Fibroblast of the aortic adventitia (primary cell): ENCODE results near the gene HIPK3. TPM values are rescaled to one million over a fixed set of nuclear protein-coding genes. Genes with fewer than 3 reads are reported as not detected.
A peak's percentile ranks its signal among the peaks of the same experiment; 100 is the strongest.
"Not testable (repeated sequence)": the region's sequence is repeated elsewhere in the genome, so short reads cannot be mapped to it uniquely, and the experiment has no call there.

Experiments
- DNase-seq: peaks from one replicate; pipeline ENCODE4 v3.0.0-alpha.2; 2010; ENCODE audit warnings: low read depth
- H3K4me3 ChIP-seq: 2 replicates; pipeline ENCODE4 v1.5.1; 2011; ENCODE audit warnings: low read depth, mild to moderate bottlenecking, control low read depth, low read length, moderate library complexity
- CTCF ChIP-seq: IDR thresholded peaks from 2 replicates; pipeline ENCODE4 v1.5.1; 2011; ENCODE audit warnings: mild to moderate bottlenecking, low read length, control low read depth, inconsistent platforms; ENCODE audit not compliant: insufficient read depth
- total RNA-seq: library from RNA; depleted of rRNA; stranded (reverse); fragments of >200 nt; gene quantifications from 2 replicates; pipeline ENCODE4 v1.2.3, GENCODE V29; 2012; ENCODE audit warnings: low replicate concordance

HIPK3 gene
- total RNA-seq: 164 and 369 TPM in 2 replicates

GRCh38 chr11:33257160-33257896 lies at the start of gene HIPK3:
HIPK3 (plus strand) TSS chr11:33257381.
- peak within 1 kb of the TSS; percentile 91 for H3K4me3 ChIP-seq
- DNase-seq: peak; percentile 70
- no peak for TF ChIP-seq CTCF

- no peak for TF ChIP-seq CTCF
- peak; percentile 42 for DNase-seq
- H3K4me3 ChIP-seq: no peak overlapping the region
Measured at GRCh38 chr11:33207408-33207985, 49.7 kb upstream of the HIPK3 start.

GRCh38 chr11:33208150-33208549 lies 49.0 kb upstream of the HIPK3 start:
- DNase-seq: no peak
- no peak for TF ChIP-seq CTCF
- no peak overlapping the region for H3K4me3 ChIP-seq

GRCh38 chr11:33211153-33211552 lies 46.0 kb upstream of the HIPK3 start:
- no peak for DNase-seq
- TF ChIP-seq CTCF: no peak
- H3K4me3 ChIP-seq: no peak overlapping the region

DNA sequence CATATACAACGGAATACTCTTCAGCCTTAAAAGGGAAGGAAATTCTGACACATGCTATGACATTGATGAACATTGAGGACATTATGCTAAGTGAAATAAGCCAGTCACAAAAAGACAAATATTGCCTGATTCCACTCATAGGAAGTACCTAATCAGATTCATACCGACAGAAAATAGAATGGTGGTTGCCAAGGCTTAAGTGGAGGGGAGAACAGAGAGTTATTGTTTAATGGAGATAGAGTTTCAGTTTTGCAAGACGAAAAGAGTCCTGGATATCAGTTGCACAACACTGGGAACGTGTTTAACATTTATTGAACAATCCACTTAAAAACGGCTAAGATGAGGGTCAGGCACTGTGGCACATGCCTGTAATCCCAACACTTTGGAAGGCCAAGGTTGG lies 45.6 kb upstream of the HIPK3 start:
- TF ChIP-seq CTCF: no peak
- peak; percentile 9 for DNase-seq
- H3K4me3 ChIP-seq: no peak overlapping the region

DNA sequence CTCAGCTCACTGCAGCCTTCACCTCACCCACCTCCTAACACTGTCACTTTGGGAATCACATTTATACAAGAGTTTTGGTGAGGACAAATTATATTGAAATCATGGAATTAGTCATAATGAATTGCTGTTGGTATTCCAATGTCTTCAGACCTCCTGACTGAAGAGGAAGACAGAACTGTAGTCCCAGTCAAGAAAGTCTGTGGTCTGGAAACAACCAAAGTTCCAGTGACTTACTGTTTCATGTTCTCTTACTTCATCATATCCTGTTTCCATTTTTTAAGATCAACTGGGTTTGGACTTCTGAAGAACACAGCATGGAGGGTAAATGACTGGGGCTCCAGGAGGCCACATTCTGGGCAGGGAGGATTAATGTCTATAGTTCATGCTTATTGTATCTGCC lies 43.0 kb upstream of the HIPK3 start:
- no peak for TF ChIP-seq CTCF
- H3K4me3 ChIP-seq: no peak overlapping the region
- DNase-seq: peak; percentile 6

GRCh38 chr11:33214767-33215166 lies 42.4 kb upstream of the HIPK3 start:
- no peak for DNase-seq
- no peak overlapping the region for H3K4me3 ChIP-seq
- TF ChIP-seq CTCF: no peak

DNA sequence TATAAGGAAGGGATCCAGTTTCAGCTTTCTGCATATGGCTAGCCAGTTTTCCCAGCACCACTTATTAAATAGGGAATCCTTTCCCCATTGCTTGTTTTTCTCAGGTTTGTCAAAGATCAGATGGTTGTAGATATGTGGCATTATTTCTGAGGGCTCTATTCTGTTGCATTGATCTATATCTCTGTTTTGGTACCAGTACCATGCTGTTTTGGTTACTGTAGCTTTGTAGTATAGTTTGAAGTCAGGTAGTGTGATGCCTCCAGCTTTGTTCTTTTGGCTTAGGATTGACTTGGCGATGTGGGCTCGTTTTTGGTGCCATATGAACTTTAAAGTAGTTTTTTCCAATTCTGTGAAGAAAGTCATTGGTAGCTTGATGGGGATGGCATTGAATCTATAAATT lies 40.5 kb upstream of the HIPK3 start:
- not testable (repeated sequence) for DNase-seq, H3K4me3 ChIP-seq
